GM12878 (cell line): Measurements from ENCODE around the gene NEGR1.

ENCODE experiments used
- ASH2L ChIP-seq: fragments of 300-600, 200-600 bp; sonication (generic); IDR thresholded peaks from 2 replicates; pipeline ENCODE4 v1.6.1; 2017; ENCODE audit warnings: low read depth, mild to moderate bottlenecking, borderline replicate concordance
- ATF2 ChIP-seq: IDR thresholded peaks from 2 replicates; pipeline ENCODE4 v1.6.1; 2012; ENCODE audit warnings: low read length, inconsistent platforms
- CREB1 ChIP-seq: IDR thresholded peaks from 2 replicates; pipeline ENCODE4 v1.6.1; 2012; ENCODE audit warnings: low read depth, mild to moderate bottlenecking, inconsistent platforms
- EP300 ChIP-seq, 2 experiments: fragments of 150-350 bp in 1 of 2; IDR thresholded peaks; 2 replicates each; pipeline ENCODE4 v1.6.1; 2011 to 2012; ENCODE audit warnings: low read depth in 2 of 2, low read length in 2 of 2, borderline replicate concordance in 1 of 2, improper control_type of control experiment in 1 of 2, inconsistent platforms in 1 of 2; ENCODE audit not compliant: control insufficient read depth in 1 of 2
- IKZF1 ChIP-seq: fragments of 450-650 bp; conservative IDR thresholded peaks from 2 replicates; pipeline ENCODE4 v1.6.1; 2017; ENCODE audit warnings: antibody characterized with exemption, mild to moderate bottlenecking
- IKZF2 ChIP-seq, 2 experiments: fragments of 450-650 bp; IDR thresholded peaks; 2 replicates each; pipeline ENCODE4 v1.6.1; 2017; ENCODE audit warnings: mild to moderate bottlenecking in 2 of 2, moderate library complexity in 2 of 2
- POLR2A ChIP-seq: IDR thresholded peaks from 2 replicates; pipeline ENCODE4 v1.6.1; 2011; ENCODE audit warnings: low read depth, mild to moderate bottlenecking, low read length
- TAF1 ChIP-seq: IDR thresholded peaks from 2 replicates; pipeline ENCODE4 v1.6.1; 2011; ENCODE audit warnings: mild to moderate bottlenecking, low read depth, low read length, borderline replicate concordance
- TCF12 ChIP-seq: IDR thresholded peaks from 2 replicates; pipeline ENCODE4 v1.6.1; 2011; ENCODE audit warnings: low read depth, mild to moderate bottlenecking, low read length
- YBX1 ChIP-seq: fragments of 450-650 bp; IDR thresholded peaks from 2 replicates; pipeline ENCODE4 v1.6.1; 2016; ENCODE audit warnings: antibody characterized with exemption
- TF ChIP-seq, protein P1 (sequence below), 3 experiments: IDR thresholded peaks in 2 of 3; conservative IDR thresholded peaks in 1 of 3; 2 replicates each; pipeline ENCODE4 v1.5.1; 2011; ENCODE audit warnings: low read depth in 3 of 3, low read length in 3 of 3, mild to moderate bottlenecking in 3 of 3, control low read depth in 2 of 3, moderate library complexity in 2 of 3, inconsistent platforms in 1 of 3, mixed read lengths in 1 of 3; ENCODE audit not compliant: control insufficient read depth in 2 of 3, insufficient read depth in 1 of 3; ENCODE audit errors: extremely low read depth in 1 of 3
- TF ChIP-seq, protein P2 (sequence below): IDR thresholded peaks from 2 replicates; pipeline ENCODE4 v1.6.1; 2012; ENCODE audit warnings: mild to moderate bottlenecking, low read depth, low read length
- TF ChIP-seq, protein P3 (sequence below): IDR thresholded peaks from 2 replicates; pipeline ENCODE4 v1.6.1; 2011; ENCODE audit warnings: borderline replicate concordance, low read depth, mild to moderate bottlenecking, moderate library complexity, low read length; ENCODE audit not compliant: insufficient read depth, poor library complexity, severe bottlenecking

DNA sequence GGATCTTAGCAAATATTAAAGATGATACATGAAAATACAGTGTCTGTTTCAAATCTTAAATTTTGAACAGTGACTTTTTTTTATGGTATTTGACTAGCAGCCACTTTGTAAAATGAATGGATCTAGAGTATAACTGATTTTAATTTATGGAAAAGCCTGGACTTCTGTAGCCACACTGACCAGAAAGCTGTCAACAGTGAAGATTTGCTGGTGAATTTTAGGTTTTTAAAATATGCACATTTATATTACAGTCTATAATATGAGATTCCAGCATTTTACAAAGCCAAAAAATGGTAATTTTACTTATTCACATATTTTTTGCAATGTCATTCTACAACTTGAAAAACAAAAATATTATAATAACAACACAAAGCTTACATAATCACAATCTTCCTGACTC, 131.8 kb downstream of the NEGR1 start:
- TF ChIP-seq, protein P1, sequence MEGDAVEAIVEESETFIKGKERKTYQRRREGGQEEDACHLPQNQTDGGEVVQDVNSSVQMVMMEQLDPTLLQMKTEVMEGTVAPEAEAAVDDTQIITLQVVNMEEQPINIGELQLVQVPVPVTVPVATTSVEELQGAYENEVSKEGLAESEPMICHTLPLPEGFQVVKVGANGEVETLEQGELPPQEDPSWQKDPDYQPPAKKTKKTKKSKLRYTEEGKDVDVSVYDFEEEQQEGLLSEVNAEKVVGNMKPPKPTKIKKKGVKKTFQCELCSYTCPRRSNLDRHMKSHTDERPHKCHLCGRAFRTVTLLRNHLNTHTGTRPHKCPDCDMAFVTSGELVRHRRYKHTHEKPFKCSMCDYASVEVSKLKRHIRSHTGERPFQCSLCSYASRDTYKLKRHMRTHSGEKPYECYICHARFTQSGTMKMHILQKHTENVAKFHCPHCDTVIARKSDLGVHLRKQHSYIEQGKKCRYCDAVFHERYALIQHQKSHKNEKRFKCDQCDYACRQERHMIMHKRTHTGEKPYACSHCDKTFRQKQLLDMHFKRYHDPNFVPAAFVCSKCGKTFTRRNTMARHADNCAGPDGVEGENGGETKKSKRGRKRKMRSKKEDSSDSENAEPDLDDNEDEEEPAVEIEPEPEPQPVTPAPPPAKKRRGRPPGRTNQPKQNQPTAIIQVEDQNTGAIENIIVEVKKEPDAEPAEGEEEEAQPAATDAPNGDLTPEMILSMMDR (IDR thresholded peaks at IDR 0.05 in 2 of 3, conservative IDR thresholded peaks at IDR 0.05 in 1 of 3; ENCODE audit: control insufficient read depth in 2 of 3, extremely low read depth in 1 of 3, insufficient read depth in 1 of 3, low read depth in 3 of 3, low read length in 3 of 3), result no peak
- TF ChIP-seq IKZF1 (no peak), IKZF2 (IDR thresholded peaks at IDR 0.05) (no peak), YBX1 (no peak), ATF2 (no peak), ASH2L (no peak), TAF1 (no peak), POLR2A (no peak), CREB1 (no peak), EP300 (IDR thresholded peaks at IDR 0.05; ENCODE audit: borderline replicate concordance in 1 of 2, control insufficient read depth in 1 of 2, low read depth in 2 of 2, low read length in 2 of 2) (no peak), TCF12 (no peak)
- TF ChIP-seq, protein P2, sequence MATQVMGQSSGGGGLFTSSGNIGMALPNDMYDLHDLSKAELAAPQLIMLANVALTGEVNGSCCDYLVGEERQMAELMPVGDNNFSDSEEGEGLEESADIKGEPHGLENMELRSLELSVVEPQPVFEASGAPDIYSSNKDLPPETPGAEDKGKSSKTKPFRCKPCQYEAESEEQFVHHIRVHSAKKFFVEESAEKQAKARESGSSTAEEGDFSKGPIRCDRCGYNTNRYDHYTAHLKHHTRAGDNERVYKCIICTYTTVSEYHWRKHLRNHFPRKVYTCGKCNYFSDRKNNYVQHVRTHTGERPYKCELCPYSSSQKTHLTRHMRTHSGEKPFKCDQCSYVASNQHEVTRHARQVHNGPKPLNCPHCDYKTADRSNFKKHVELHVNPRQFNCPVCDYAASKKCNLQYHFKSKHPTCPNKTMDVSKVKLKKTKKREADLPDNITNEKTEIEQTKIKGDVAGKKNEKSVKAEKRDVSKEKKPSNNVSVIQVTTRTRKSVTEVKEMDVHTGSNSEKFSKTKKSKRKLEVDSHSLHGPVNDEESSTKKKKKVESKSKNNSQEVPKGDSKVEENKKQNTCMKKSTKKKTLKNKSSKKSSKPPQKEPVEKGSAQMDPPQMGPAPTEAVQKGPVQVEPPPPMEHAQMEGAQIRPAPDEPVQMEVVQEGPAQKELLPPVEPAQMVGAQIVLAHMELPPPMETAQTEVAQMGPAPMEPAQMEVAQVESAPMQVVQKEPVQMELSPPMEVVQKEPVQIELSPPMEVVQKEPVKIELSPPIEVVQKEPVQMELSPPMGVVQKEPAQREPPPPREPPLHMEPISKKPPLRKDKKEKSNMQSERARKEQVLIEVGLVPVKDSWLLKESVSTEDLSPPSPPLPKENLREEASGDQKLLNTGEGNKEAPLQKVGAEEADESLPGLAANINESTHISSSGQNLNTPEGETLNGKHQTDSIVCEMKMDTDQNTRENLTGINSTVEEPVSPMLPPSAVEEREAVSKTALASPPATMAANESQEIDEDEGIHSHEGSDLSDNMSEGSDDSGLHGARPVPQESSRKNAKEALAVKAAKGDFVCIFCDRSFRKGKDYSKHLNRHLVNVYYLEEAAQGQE, result no peak
- TF ChIP-seq, protein P3, sequence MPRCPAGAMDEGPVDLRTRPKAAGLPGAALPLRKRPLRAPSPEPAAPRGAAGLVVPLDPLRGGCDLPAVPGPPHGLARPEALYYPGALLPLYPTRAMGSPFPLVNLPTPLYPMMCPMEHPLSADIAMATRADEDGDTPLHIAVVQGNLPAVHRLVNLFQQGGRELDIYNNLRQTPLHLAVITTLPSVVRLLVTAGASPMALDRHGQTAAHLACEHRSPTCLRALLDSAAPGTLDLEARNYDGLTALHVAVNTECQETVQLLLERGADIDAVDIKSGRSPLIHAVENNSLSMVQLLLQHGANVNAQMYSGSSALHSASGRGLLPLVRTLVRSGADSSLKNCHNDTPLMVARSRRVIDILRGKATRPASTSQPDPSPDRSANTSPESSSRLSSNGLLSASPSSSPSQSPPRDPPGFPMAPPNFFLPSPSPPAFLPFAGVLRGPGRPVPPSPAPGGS, result no peak
